ENCODE measurements around the gene ENOPH1.

GRCh38 chr4:82510216-82510615, 79.8 kb downstream of the ENOPH1 start:
- TF ChIP-seq POLR2AphosphoS5 (IDR thresholded peaks at IDR 0.05) (no peak), CTCF (IDR thresholded peaks at IDR 0.05) (no peak), POLR2A (IDR thresholded peaks at IDR 0.05) (no peak)

All from gastroesophageal sphincter (tissue), 3 donors.